Non-pigmented ciliary epithelial cell (primary cell): ENCODE results near the gene GAPDHS.

ENCODE experiments used
- DNase-seq: peaks from one replicate; pipeline ENCODE4 v3.0.0-alpha.2; 2010; ENCODE audit warnings: low read depth

Gene GAPDHS

DNA sequence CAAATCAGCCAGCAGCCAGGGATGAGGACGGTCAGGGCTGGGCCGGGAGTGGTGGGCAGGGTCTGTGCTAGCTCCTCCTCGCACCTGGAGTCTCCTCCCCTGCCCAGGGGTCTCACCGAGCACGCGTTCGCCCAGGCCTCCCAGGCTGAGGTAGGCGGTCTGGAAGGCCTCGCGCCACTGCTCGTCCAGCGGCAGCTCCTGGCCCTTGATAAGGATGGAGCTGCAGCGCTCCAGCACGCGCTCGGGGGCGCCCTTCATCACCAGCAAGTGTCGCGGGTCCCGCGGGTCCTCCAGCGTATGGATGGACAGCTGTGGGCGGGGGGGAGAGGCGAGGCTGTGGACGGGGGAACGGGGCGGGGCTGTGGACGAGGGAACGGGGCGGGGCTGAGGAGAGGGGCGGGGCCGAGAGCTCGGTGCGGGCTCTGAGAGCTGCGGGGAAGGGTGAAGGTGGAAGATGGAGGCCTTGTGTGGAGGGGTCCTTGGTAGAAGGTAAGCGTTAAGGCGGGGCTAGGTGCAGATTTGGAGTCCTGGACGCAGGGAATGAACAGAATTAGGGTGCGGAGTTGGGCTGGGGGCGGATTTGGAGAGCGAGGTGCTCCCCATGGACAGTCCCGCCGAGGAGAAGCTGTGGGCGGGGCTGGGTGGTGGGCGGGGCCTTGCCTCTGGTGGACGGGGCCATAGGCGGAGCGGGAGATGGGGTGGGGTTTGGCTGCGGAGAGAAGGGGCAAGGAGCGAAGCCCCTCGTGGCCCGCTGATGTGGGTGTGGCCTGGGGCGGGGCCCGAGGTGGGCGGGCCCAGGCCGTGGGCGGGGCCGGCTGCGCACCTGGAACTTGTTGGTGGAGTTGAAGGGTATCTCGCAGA lies 24.5 kb downstream of the GAPDHS start:
- no peak for DNase-seq

DNA sequence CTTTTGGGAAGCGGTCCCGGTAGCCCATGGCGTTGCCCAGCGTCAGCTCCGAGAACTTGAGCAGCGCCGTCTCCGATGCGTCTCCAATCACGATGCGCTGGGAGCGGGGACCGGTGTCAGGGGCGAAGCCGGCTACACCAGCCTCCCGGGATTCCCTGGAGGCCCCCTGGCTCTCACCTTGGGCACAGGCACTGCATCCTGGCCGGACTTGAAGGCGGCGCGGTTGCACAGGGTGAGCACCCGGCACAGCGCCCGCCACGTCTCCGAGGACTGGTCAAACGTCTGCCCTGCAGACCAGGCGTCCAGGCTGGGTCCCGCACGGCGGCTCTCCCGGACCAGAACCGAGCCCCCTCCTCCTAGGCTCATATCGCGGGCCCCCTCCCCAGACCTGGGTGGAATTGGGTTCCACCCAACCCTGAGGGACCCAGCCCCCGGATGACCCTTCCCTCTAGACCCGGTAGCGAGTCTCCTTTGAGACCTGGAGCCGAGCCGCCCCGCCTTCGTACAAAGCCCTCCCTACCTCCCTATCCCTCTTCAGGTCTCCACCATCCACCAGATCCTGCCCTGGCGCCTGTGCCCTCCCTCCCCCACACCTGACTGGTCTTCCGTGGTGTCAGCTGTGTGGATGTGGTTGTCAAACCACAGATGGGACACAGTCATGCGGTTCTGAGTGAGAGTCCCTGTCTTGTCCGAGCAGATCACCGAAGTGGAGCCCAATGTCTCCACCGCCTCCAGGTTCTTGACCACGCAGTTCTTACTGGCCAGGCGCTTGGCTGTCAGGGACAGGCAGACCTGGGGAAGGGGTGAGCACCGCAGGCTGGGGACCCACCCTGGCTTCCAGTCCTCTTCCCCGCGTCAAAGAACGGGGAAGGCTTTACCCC lies 25.4 kb downstream of the GAPDHS start:
- no peak for DNase-seq

DNA sequence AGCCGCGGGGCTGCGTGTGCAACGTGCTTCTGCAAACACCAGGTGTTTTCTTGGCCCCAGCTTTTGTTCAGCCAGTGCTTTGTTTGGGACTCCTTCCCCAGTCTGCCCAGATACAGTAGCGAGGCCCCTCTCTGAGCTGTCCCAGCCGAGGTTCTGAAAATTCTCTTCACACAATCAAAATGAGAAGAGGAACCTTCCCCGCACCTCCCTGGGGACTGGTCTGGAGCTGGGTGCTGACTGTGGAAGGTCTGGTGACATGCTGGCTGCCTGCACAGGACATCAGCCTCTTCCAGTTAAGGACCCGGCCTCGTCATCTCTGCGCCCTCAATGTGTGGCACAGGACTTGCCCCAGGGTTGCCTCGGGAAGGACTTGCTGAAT lies 26.0 kb downstream of the GAPDHS start:
- no peak for DNase-seq

DNA sequence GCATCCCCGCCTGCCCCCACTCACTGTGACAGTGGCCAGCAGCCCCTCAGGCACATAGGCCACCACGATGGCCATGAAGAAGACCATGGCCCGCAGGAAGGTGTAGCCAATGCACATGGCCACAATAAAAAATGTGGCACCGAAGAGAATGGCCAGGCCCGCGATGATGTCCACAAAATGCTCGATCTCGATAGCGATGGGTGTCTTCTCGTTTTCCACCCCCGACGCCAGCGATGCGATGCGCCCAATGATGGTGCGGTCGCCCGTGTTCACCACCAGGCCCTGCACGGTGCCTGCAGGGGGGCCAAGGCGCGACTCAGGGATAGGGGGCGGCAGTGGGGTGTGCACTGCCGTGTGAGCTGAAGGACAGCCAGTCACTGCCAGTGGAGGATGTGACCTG lies 26.5 kb downstream of the GAPDHS start:
- no peak for DNase-seq

DNA sequence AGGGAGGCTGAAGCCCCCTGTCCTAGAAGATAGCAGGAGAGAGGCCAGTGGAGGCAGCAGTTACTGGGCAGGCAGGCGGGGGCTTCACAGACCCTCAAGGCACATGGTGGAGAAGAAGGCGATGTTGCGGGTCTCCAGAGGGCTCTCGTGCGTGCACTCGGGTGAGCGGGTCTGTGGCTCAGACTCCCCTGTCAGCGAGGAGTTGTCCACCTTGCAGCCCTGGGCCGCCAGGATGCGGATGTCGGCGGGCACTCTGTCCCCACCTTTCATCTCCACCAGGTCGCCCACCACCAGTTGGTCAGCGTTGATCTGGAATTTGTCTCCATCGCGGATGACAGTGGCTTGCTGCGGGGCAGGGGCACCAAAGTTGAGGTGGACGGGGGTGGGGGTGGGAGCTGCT lies 27.0 kb downstream of the GAPDHS start:
- no peak for DNase-seq

DNA sequence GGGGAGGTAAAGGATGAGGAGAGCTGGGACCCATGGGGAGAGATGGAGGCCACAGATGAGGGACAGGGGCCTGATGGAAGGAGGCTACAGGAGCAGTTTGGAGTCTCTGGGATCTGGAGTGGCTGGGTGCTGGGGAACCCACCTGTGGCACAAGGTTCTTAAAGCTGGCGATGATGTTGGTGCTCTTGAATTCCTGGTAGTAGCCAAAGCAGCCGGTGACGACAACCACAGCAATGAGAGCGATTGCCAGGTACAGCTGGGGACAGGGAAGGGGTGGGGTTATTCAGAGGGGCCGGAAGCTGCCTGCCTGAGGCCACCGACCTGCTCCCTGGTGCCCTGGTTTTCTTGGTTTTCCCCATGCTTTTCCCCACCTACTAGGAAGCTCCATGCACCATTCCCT lies 27.4 kb downstream of the GAPDHS start:
- DNase-seq: no peak

DNA sequence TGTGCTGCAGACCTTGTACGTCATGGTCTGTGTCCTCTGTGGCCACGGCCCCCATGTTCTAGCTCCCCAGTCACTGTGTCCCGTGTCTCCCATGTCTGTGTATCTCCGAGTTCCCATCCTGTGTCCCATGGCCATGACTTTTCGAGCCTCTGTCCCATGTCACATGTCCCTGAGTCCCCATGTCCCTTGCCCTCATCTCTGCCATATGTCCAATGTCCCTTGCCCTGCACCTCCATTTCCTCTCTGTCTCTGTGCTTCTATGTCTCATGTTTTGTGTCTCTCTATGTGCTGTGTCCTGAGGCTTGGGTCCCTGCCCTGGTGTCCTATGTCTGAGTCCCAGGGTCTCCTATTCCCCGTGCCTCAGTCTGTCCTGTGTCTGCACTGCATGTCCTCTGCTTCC lies 28.2 kb downstream of the GAPDHS start:
- DNase-seq: no peak

DNA sequence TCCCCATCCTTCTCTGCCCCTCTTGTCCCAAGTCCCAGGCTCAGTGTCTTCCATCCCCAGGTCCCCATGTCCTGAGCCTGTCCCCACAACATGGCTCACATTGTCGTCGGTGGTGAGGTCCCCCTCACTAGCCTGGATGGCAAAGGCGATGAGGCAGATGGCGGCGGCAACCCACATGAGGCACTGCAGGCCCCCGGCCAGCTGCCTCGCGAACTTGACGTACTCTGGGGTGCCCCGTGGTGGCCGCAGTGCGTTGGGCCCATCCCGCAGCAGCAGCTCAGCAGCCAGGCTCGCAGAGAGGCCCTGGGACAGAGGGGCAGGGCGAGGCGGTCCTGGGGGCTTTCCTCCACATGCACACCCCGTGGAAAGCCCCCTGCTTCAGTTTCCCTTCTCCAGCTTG lies 29.1 kb downstream of the GAPDHS start:
- no peak for DNase-seq

DNA sequence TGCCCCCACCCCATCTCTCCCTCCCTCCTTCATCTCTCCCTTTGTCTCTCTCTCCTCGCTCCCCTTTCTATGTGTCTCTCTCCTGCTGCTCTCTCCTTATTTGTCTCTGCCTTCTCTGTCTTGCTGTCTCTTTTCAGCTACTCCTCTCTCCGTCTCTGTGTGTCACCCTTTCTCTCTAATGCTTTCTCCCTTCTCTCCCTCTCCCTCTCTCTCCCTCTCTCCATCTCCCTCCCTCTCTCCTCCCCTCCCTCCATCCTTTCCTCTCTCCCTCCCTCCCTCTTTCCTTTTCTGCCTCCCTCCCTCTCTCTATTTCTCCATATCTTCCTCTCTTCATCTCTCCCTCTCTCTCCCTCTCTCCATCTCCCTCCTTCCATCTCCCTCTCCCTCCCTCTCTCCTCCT lies 29.5 kb downstream of the GAPDHS start:
- DNase-seq: no peak

DNA sequence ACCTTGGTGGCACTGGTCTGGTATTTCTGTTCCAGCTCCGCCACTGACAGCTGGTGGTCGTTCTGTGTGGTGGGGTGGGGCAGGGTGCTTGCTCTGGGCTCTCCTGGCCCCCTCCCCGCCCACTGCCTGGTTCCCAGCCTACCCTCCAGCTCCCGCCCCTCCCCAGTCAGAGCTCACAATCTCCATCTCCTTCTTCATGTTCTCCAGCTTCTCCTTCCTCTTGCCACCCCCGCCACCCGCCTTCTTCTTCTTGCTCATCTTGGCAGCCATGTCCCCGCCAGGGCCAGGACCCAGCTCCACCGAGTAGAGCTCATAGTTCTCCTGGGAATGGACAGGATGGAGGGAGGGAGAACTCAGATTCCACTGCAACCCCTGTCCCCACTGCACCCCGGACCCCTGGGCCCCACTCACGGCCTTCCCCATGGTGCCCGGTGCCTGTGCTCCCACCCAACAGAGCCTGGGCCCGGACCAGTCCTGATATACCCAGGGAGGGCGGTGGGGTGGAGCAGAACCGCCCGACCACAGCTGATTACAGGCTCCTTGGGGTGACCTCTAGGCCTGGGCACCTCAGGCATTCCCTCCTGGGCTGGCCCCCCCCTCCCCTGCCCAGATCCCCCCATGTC lies 30.1 kb downstream of the GAPDHS start, which contains the start of gene ATP4A:
Gene ATP4A, minus strand, starts transcription at position 452 of the 623 bp plus-strand sequence. Its CDS starts 29 bp downstream, at position 423.
- DNase-seq: no peak

DNA sequence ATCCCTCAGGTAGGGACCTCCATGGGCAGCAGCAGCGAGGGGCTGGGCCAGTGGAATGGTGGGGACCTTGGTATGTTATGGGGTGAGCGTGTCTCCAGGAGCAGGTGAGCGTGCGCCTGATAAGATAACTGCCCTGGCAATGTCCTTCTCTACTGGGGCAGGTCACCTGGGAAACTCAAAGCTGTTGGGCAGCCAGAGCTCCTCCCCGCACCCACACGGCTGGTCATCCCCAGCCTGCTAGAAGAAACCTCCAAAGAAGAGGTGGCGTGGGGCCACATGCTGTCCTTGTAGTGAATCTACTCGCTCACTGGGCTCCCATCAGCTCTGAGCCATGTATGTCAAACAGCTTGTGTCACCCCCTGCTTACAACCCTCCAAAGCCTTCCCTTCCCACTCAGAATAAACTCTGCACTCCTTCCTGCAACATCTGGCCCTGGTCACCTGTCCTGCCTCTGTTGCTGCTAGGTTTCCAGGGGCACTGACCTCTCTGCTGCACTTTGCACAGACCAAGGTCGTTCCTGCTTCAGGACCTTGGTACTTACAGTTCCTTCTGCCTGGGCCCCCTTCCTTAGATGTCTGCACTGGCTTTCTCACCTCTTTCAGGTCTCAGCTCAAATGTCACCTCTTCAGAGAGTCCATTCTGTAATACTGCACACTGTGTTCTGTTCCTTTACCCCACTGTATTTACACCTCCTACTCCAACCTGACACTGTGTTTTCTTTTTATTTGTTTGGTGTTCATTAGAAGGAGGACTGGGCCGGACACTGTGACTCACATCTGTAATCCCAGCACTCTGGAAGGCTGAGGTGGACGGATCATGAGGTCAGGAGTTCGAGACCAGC lies 32.0 kb downstream of the GAPDHS start:
- DNase-seq: no peak

DNA sequence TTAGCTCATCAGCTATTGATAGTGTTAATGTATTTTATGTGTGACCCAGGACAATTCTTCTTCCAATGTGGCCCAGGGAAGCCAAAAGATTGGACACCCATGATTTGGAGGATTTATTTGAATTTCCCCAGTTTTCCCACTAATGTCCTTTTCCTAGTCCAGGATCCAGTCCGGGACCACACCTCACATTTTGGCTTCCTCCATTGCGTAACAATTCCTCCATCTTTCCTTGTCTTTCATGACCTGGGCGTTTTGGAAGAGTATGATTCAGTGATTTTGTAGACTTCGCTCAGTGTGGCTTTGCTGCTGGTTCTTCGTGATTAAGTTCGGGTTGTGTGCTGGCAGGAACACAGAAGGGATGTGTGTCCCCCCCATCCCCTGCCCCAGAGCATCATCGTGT lies 33.5 kb downstream of the GAPDHS start:
- no peak for DNase-seq

DNA sequence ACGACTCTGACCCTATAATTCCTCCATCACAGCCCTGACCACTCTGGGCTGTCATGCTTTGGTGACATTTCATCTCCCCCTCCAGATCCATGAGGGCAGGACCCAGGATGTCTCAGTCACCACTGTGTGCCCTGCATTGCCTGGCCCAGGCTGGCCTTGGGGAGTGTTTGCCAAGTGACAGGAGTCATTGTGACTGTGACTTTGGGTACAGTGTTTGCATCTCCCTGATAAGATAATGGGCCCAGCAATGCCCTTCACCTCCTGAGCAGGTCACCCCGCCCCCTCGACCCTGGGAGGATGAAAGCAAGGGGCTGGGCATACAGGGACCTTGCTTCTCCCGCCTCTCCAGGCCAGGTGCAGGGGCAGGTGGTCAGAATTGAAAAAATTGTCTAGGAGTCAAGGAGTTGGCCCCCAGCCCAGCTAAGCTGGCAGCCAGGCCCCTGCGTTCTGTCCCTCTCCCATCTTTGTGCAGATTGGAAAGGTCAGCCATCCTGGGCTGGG lies 36.1 kb downstream of the GAPDHS start:
- DNase-seq: no peak

DNA sequence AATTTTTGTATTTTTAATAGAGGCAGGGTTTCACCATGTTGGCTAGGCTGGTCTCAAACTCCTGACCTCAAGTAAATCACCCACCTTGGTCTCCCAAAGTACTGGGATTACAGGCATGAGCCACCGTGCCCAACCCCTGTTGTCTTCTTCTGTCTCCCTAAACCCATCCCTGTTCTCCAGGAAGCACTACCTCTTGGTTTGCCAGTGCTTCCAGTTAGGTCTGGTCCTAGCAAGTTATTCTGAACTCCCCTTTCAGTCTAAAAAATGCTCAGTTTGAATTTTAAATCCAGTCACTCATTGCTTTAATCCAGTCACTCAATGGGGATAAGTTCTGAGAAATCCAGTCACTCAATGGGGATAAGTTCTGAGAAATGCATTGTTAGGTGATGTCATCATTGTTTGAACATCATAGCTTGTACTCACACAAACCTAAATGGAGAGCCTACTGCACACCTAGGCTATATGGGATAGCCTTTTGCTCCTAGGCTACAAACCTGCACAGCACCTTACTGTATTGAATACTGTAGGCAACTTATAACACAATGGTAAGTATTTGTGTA lies 38.2 kb downstream of the GAPDHS start:
- no peak for DNase-seq

DNA sequence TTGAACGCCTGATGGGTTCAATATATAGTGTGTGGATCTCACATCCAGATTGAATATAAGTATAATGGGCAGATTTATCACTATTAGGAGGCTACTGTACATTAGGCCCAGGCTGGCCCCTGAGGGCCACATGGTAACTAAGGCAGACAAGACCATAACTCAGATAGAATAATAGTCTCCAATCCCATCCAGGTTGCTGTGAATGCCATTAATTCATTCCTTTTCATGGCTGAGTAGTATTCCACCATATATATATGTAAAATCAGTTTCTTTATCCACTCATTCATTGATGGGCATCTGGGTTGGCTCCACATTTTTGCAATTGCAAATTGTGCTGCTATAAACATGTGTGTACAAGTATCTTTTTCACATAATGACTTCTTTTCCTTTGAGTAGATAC lies 44.7 kb downstream of the GAPDHS start:
- DNase-seq: no peak

DNA sequence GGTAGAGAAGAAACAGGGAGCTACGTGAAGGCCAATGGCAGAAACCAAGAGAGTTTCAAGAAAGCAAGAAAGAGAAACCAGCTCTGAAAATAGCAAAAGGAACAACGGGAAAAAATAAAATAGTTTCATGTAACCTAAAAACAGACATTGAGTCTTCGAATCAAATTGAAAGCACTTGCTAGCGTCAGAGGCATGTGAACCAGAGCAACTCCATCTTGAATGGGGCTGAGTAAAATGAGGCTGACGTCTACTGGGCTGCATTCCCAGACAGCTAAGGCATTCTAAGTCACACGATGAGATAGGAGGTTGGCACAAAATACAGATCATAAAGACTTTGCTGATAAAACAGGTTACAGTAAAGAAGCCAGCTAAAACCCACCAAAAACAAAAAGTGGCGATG lies 45.5 kb downstream of the GAPDHS start:
- DNase-seq: no peak

DNA sequence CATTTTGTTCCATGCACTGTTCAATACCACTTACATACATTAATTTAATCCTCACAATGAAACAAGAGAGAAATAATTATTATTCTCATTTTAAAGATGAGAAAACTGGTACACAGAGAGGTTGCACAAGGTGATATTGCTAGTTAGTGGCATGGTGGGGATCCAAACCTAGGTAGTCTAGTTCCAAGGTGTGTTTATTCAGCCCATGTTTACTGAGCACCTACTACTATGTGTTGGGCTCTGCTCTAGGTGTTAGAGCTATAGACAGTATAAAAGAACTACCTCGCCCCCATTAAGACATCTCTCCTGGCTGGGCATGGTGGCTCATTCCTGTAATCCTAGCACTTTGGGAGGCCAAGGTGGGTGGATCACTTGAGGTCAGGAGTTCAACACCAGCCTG lies 49.5 kb downstream of the GAPDHS start:
- no peak for DNase-seq

DNA sequence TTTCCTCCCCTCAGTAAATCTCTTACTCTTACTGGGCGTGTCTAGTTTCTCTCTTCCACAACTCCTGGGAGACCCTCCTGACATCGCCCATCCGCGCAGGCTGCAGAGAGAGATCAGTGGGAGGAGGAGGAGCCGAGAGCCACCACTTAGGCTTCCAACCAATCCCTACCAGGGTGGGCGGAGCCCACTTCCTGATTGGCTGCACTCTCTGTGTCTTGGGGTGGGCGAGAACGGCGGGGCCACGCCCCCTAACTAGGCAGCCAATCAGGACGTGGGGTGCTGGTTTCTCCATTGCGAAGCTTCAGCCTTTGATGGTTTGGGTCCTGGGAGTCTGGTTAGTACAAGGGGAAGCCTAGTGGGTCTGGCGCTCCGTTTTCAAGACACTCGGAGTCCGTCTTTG lies 52.6 kb downstream of the GAPDHS start, which contains the start of gene PMIS2:
Gene PMIS2, plus strand, starts transcription at position 326 of the 400 bp plus-strand sequence. CDS start 87 bp downstream, outside the sequence.
- DNase-seq: no peak

DNA sequence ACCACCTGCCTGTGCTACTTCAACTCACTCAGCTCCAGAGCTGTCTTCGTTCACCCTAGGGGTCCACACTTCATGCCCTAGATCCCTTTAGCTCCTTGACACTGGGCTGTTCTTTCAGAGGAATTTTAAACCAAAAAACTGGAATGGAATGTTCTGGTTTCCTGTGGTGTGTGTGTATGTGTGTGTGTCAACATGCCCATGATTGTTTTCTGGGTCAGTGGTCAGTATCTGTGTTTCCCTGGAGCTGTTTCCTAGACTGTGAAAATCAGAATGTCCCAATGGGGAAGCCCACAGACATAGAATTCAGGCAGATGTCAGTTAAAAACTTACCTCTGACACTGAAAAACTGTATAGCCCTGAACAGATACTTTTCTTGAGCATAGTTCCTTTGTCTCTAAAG lies 54.1 kb downstream of the GAPDHS start:
- no peak for DNase-seq

DNA sequence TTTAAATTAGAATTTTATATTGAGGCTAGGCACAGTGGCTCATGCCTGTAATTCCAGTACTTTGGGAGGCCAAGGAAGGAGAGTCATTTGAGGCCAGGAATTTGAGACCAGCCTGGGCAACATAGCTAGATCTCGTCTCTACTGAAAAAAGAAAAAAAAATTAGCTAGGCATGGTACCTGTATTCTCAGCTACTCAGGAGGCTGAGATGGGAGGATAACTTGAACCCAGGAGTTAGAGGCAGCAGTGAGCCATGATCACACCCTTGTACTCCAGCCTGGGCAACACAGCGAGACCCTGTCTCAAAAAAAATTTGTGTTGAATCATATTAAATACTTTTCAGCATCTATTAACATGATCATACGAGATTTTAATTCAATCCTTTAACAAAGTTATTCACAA lies 57.6 kb downstream of the GAPDHS start:
- no peak for DNase-seq

DNA sequence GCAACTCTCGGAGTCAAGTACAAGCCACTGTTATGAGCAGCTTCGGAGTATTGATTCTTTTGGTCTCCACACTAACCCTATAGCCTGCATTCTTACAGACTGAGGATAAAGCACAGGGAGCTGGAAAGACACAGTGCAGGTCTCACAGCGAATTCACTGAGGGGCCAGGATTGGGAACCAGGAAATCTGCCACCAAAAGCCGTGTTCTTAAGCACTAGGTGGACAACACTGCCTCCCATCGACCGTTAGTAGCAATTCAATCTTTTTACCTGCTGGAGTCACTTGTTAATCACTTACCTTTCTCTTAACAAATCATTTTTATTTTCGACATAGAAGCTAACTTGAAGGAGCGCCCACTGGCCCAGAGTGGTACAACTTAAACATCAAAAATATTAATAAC lies 59.0 kb downstream of the GAPDHS start:
- DNase-seq: no peak
